Caco-2 (cell line): Measurements from ENCODE around the gene PRR29. TPM values are rescaled to one million over a fixed set of nuclear protein-coding genes. Genes with fewer than 3 reads are reported as not detected.

Experiments used
- BruUV-seq: library from RNA; stranded (reverse); fragments of 400-500 nt; replicated peaks from 2 replicates; lab custom pipeline; 2021; lab: Mats Ljungman, UMichigan
- CTCF ChIA-PET: fragments of 300-600 bp; sonication (Branson Sonifier 250); formaldehyde crosslinking; loops from one replicate; lab custom pipeline; 2022; ENCODE audit warnings: antibody characterized with exemption; lab: Charles Lee
- POLR2A ChIA-PET: fragments of 300-600 bp; sonication (Branson Sonifier 250); formaldehyde crosslinking; loops from one replicate; lab custom pipeline; 2022; ENCODE audit warnings: antibody characterized with exemption; lab: Charles Lee
- DNase-seq, 2 experiments: peaks; one replicate each; pipeline versions ENCODE4 v3.0.0 to v3.0.0-alpha.2; 2020 to 2022
- H3K27me3 ChIP-seq: replicated peaks from 2 replicates; pipeline ENCODE4 v1.6.0; 2011; ENCODE audit warnings: low read length; ENCODE audit not compliant: control insufficient read depth, insufficient read depth
- H3K36me3 ChIP-seq: 2 replicates; pipeline ENCODE4 v1.5.1; 2011; ENCODE audit warnings: low read length; ENCODE audit not compliant: control insufficient read depth, insufficient read depth
- H3K4me1 ChIP-seq: fragments of 250-450 bp; sonication (Bioruptor Pico); 2 replicates; pipeline ENCODE4 v1.5.1; 2020; ENCODE audit warnings: mild to moderate bottlenecking
- H3K4me3 ChIP-seq: 2 replicates; pipeline ENCODE4 v1.5.1; 2011; ENCODE audit warnings: low read depth, mild to moderate bottlenecking, control low read depth, low read length
- H3K9me3 ChIP-seq: fragments of 250-450 bp; sonication (Bioruptor Pico); 2 replicates; pipeline ENCODE4 v1.5.1; 2020; ENCODE audit warnings: mild to moderate bottlenecking, moderate library complexity
- H3K27ac Mint-ChIP-seq: one replicate; pipeline ENCODE4 v1.8.0; 2022; ENCODE audit warnings: mixed read lengths; ENCODE audit not compliant: unreplicated experiment
- H3K27me3 Mint-ChIP-seq: one replicate; pipeline ENCODE4 v1.8.0; 2022; ENCODE audit warnings: mixed read lengths; ENCODE audit not compliant: insufficient read depth, unreplicated experiment
- H3K36me3 Mint-ChIP-seq: one replicate; pipeline ENCODE4 v1.8.0; 2022; ENCODE audit warnings: mild to moderate bottlenecking, mixed read lengths; ENCODE audit not compliant: insufficient read depth, unreplicated experiment
- H3K4me1 Mint-ChIP-seq: one replicate; pipeline ENCODE4 v1.8.0; 2022; ENCODE audit warnings: low read depth, mixed read lengths; ENCODE audit not compliant: unreplicated experiment
- H3K4me3 Mint-ChIP-seq: one replicate; pipeline ENCODE4 v1.8.0; 2022; ENCODE audit warnings: mild to moderate bottlenecking, moderate library complexity, mixed read lengths; ENCODE audit not compliant: unreplicated experiment
- H3K9me3 Mint-ChIP-seq: one replicate; pipeline ENCODE4 v1.8.0; 2022; ENCODE audit warnings: mixed read lengths; ENCODE audit not compliant: unreplicated experiment
- intact Hi-C: fragments of 100-400 bp; cut with micrococcal nuclease; formaldehyde crosslinking; loops from one replicate; pipeline ENCODE4 v1.10.0; 2022; ENCODE audit not compliant: unreplicated experiment
- total RNA-seq: library from RNA; stranded (reverse); gene quantifications from 2 replicates; pipeline ENCODE4 v1.2.3, GENCODE V29; 2022
- TF ChIP-seq, protein P1 (sequence below), 2 experiments: fragments of 200-600 bp in 1 of 2; IDR thresholded peaks; 1 replicate in 1 of 2; 2 replicates in 1 of 2; pipeline versions ENCODE4 v1.5.1 to v1.8.0; 2011 to 2022; ENCODE audit warnings: antibody characterized with exemption in 1 of 2, control low read depth in 1 of 2, inconsistent platforms in 1 of 2, low read depth in 1 of 2, low read length in 1 of 2, mild to moderate bottlenecking in 1 of 2, moderate library complexity in 1 of 2; ENCODE audit not compliant: insufficient read depth in 1 of 2, severe bottlenecking in 1 of 2, unreplicated experiment in 1 of 2

Gene PRR29
- total RNA-seq, 1 experiment from 2014 or later = not detected

DNA sequence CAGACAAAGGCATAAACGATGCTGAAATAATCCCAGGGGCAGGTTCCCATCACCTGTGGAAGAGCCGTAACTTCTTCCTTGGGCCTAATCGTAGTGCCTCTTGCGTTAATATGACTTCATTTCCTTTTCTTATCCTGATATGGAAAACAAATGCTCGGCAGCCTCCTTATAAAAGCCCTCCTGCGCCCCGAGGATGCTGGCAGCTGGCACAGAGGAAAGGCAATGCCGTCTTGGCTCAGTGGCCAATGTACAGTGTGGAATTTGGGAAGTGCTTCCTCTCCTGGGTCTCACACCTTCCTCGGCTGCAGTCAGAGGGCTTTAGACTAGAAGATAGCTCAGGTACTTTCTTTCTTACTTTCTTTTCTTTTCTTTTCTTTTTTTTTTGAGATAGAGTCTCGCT lies 28.9 kb upstream of the PRR29 start:
- ChIA-PET POLR2A (no interaction called here), CTCF (no interaction called here)
- TF ChIP-seq, protein P1, sequence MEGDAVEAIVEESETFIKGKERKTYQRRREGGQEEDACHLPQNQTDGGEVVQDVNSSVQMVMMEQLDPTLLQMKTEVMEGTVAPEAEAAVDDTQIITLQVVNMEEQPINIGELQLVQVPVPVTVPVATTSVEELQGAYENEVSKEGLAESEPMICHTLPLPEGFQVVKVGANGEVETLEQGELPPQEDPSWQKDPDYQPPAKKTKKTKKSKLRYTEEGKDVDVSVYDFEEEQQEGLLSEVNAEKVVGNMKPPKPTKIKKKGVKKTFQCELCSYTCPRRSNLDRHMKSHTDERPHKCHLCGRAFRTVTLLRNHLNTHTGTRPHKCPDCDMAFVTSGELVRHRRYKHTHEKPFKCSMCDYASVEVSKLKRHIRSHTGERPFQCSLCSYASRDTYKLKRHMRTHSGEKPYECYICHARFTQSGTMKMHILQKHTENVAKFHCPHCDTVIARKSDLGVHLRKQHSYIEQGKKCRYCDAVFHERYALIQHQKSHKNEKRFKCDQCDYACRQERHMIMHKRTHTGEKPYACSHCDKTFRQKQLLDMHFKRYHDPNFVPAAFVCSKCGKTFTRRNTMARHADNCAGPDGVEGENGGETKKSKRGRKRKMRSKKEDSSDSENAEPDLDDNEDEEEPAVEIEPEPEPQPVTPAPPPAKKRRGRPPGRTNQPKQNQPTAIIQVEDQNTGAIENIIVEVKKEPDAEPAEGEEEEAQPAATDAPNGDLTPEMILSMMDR (IDR thresholded peaks at IDR 0.05; ENCODE audit: insufficient read depth in 1 of 2, low read depth in 1 of 2, low read length in 1 of 2, severe bottlenecking in 1 of 2, unreplicated experiment in 1 of 2) = no peak
- H3K36me3 ChIP-seq = no peaks in the 10 kb centered on the region
- intact Hi-C loops = no loop called here
- Mint-ChIP-seq H3K27ac (no peak overlapping the region), H3K27me3 (peaks cover 9% of the 10 kb centered on the region), H3K4me3 (no peak overlapping the region), H3K4me1 (no peaks in the 10 kb centered on the region), H3K9me3 (no peaks in the 10 kb centered on the region), H3K36me3 (no peaks in the 10 kb centered on the region)
- no peaks in the 10 kb centered on the region for H3K27me3 ChIP-seq
- H3K4me1 ChIP-seq = no peaks in the 10 kb centered on the region
- no TSS peak for BruUV-seq
- no peak for DNase-seq
- H3K9me3 ChIP-seq = no peaks in the 10 kb centered on the region
- H3K4me3 ChIP-seq = no peak overlapping the region

DNA sequence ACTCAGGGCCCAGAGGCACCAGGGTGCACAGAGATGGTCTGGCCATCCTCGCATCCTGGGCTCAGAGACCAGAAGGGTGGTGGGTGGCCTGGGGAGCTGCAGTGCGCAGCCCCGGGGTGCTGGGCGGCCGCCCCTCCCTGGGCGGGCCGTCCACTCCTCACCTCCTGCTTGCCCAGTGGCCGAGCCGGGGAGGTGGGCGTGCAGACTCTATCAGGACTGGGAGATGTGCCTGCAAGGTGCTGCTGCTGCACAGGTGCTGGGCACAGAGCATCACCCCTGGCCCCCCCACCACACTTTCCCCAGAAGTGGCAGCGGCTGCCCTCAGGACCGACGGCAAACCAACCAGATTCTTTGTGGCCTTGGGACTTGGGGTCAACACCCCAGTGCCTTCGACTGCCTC lies 25.4 kb upstream of the PRR29 start, which contains the start of gene SCN4A:
TSS of gene SCN4A (minus strand) at position 123 of the 400 bp plus-strand sequence. CDS start at position 46, 77 bp downstream.
- Mint-ChIP-seq H3K27ac (no peak within 1 kb of the TSS), H3K9me3 (no peaks in the 10 kb centered on the region), H3K36me3 (no peaks in the 10 kb centered on the region), H3K4me3 (no peak within 1 kb of the TSS), H3K4me1 (no peaks in the 10 kb centered on the region), H3K27me3 (peaks cover 25% of the 10 kb centered on the region)
- CTCF ChIA-PET = no interaction called here
- Histone ChIP-seq H3K9me3 (0 out of 2 replicates have a peak, but pooled peaks cover 2% of the 10 kb centered on the region), H3K36me3 (no peaks in the 10 kb centered on the region), H3K4me1 (no peaks in the 10 kb centered on the region), H3K27me3 (no peaks in the 10 kb centered on the region), H3K4me3 (no peak within 1 kb of the TSS)
- DNase-seq = no peak
- TF ChIP-seq, protein P1 (IDR thresholded peaks at IDR 0.05; ENCODE audit: insufficient read depth in 1 of 2, low read depth in 1 of 2, low read length in 1 of 2, severe bottlenecking in 1 of 2, unreplicated experiment in 1 of 2) = no peak
- intact Hi-C loops = no loop called here
- BruUV-seq = no TSS peak
- POLR2A ChIA-PET = no interaction called here

DNA sequence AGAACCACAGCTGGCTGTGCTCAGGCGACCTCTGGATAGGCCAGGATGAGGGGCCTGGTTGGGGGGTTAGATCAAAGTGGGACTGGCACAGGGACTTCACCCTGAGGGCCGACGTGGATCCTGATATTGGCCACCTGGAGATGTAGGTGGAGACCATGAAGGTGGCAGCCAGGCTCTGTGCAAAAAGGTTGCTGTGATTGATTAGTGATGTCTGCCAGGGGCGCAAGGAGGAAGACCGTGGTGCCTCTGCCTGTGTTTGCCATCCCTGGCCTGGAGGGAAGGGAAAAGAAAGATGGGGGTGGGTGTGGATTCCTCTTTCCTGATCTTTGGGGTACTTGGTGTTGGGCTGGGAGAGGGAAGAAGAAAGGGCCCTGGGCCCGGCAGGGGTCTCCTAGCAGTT lies 24.9 kb upstream of the PRR29 start:
- no peaks in the 10 kb centered on the region for H3K4me1 Mint-ChIP-seq
- no peaks in the 10 kb centered on the region for H3K36me3 ChIP-seq
- H3K9me3 Mint-ChIP-seq = no peaks in the 10 kb centered on the region
- no peak overlapping the region for H3K4me3 Mint-ChIP-seq
- TF ChIP-seq, protein P1 (IDR thresholded peaks at IDR 0.05; ENCODE audit: insufficient read depth in 1 of 2, low read depth in 1 of 2, low read length in 1 of 2, severe bottlenecking in 1 of 2, unreplicated experiment in 1 of 2) = no peak
- H3K27ac Mint-ChIP-seq = no peak overlapping the region
- DNase-seq = no peak
- H3K9me3 ChIP-seq = 0 out of 2 replicates have a peak, but pooled peaks cover 2% of the 10 kb centered on the region
- no peaks in the 10 kb centered on the region for H3K4me1 ChIP-seq
- peaks cover 25% of the 10 kb centered on the region for H3K27me3 Mint-ChIP-seq
- no TSS peak for BruUV-seq
- no peaks in the 10 kb centered on the region for H3K36me3 Mint-ChIP-seq
- intact Hi-C loops = no loop called here
- no peak overlapping the region for H3K4me3 ChIP-seq
- H3K27me3 ChIP-seq = no peaks in the 10 kb centered on the region
- ChIA-PET CTCF (no interaction called here), POLR2A (no interaction called here)
